ENCODE results near the gene SCN1B.
"Not testable (repeated sequence)": the region's sequence is repeated elsewhere in the genome, so short reads cannot be mapped to it uniquely, and the experiment has no call there.

Gene SCN1B

DNA sequence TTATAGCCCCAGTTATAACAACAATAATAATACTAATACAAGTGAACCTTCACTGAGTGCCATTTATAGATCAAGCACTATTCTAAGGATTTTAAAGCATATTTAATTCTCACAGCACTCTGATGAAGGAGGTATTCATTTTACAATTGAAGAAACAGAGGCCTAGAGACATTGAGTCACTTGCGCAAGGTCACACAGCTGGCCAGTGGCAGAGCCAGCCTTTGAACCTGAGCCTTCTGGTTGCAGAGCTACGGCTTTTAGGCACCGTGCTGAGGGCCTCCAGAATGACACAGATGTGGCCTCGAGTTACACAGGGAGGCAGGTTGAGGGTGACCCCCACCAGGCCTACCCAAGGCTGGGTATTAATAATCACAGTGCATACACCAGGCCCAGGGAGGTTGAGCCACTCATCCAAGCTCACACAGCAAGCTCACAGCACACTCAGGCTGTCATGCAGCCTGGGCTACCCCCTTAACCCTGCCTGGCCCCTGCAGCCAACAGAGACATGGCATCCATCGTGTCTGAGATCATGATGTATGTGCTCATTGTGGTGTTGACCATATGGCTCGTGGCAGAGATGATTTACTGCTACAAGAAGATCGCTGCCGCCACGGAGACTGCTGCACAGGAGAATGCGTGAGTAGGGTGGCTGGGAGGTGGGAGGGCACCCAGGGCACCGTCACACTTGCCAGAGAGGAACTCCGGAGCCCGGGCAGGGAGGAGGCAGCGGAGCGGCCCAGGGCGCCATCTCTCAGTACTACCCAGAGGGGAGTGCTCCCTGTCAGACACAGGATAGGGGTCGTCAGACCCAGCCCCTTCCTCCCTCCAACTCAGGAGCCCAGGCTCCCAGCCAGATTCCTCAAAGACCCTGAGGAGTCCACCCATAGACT is 8.6 kb downstream of the SCN1B start:
- DNase-seq = no peak

DNA sequence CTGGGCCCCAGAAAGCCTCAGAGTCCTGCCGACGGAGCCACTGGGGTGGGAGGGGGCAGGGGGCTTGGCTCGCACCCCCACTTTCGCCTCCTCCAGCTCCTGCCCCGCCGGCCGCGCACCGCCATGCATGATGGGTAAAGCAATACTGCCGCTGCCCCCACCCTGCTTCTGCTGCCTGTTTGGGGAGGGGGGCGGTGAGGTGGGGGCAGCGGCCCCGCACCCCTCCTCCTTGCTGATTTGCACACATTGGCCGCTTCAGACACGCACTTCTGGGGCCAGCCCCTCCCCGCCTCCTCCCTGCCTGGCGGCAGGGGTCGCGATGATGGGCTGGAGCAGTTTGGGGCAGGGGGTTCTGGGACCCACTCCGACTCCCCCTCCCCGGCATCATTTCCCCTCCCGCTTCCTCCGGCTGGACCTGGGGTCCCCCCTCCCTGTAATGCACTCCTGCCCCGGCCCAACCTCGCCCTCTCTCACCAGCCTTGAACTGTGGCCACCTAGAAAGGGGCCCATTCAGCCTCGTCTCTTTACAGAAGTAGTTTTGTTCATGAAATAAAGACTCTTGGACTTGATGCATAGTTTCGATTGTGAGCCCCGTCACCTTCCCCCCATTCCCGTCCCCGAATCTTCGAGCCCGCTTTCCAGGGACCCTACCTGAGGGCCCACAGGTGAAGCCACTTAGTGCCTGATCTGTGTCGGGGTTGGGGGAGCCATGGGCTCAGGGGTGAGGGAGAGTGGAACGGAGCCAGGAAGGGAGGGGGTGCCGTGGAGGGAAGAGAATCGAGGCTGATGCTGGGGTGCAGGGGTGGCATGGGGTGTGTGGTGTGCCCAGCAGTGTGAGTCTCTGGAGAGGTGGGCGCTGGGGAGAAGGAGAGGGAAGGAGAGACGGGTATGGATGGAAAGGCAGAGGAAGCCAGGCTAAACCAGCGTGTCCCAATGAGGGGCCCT is 9.9 kb downstream of the SCN1B start:
- no peak for DNase-seq

DNA sequence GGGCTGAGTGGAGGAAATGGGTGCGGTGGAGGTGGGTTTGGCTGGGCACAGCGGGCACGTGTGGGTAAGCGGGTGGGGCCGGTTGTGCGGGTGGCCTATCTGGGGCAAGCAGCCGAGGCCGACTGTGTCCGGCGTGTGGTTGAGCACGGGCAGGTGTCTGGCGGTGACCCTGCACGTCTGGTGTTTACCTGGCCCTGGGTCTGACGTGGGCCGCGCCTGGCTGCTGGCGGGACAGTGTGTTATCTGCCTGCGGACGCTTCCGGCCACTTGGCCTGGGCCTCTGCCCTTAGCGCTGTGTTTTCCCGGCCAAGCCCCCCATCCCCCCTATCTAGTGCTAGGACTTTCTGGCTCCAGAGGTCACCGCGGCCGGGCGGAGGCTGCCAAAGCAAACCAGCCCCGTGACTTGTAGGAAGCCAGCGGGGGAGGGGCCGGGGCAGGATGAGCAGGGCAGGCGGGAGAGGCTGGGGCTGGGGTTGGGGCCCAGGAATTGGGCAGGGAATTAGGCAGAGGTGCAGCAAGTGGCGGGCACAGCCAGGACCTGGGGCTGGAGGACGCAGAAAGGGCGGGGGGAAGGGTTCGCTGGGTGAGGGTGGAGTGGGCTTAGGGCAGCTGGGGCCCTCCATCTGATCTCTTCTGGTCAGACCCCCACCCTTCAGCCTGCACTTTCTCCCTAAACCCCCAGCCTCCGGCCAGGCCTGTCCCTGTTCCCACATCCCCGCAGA is 10.7 kb downstream of the SCN1B start:
- DNase-seq = no peak

DNA sequence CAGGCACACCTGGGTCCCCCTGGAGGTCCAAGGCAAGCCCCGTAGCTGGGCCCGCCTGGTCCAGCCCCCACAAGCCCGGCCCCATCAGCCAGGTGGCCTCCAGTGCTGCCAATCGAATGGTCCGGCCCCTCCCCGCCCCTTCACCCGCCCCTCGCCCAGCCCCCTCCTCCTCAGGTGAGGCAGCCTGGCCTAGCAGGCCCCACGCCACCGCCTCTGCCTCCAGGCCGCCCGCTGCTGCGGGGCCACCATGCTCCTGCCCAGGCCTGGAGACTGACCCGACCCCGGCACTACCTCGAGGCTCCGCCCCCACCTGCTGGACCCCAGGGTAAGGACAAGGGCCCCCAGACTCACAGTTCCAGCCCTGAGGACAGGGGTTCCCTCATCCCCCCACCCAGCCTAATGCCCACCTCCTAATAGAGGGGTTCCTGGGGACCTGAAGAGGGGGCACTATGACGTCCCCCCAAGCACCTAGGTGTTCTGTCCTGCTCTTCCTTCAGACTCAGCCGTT is 11.3 kb downstream of the SCN1B start, which contains the start of gene HPN:
Gene HPN (plus strand): TSS at position 174 of the 508 bp plus-strand sequence. CDS start 786 bp downstream, outside the sequence.
- no peak for DNase-seq

DNA sequence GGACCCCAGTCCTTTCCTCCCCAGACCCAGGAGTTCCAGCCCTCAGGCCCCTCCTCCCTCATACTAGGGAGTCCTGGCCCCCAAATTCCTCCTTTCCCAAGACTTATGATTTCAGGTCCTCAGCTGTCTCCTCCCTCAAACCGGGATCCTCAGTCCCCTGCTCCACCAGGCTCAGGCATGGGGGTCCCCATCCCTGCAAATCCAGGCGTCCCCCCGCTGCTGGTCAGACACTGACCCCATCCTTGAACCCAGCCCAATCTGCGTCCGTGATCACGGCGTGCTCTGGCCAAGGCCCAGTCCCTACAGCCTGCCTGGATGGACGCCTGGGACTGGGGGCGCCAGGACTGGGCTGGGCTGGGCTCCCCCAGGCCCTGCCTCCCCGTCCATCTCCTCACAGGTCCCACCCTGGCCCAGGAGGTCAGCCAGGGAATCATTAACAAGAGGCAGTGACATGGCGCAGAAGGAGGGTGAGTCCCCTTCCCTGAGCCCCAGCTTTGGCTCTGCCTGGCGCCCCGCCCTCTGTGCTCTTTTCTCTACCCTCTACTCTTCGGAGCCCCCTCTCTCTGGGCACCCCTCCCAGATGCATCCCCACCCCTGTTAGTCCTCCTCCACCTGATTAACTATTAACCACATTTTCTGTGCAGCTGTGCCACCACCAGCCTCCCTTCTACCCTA is 11.9 kb downstream of the SCN1B start:
- DNase-seq = no peak

DNA sequence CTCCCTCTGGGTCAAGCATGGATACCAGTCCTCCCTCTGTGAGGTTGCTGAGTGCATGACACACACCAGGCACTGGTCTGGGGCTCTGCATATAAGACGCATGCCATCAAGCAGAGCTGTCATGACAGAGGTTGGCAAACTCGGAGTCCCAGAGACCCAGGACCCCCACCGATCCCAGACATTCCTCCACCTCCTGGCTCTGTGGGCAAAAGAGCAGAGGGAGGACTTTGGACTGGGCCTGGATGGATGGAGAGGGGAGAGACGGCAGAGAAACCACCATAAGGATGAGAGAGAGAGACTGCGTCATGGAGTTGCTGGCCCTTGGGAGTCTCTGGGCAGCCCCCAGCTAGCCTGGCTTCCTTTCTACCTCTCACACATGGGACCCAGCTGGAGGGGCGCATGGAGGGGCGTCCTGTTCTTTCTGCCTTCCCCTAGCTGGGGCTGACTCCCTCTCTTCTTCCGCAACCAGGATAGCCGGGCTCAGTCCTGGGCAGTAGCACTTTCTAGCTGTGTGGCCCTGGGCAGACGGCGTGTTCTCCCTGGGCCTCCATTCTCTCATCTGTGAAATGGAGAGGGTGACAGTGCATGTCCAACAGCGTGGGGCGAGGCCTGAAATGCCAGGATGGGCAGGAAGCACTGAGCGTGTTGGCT is 12.8 kb downstream of the SCN1B start:
- DNase-seq = no peak

DNA sequence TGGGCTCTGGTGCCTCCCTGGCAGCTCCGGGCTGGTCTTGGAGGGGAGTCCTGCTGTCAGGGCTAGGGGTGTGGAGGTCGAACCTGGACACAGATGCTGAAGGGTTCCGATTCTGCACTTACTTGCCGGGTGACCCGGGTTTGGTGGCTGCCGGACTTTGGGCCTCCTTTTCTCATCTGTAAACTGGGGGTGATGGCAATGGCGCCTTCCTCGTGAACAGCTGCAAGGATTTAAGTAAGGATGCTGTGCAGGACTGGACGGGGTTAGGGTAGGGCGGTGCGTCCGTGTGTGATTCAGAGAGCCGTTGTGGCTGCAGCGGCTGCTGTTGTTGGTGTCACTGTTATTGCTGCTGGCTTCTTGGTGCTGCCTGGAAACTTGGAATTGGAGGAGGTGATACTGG is 13.6 kb downstream of the SCN1B start:
- DNase-seq = no peak

DNA sequence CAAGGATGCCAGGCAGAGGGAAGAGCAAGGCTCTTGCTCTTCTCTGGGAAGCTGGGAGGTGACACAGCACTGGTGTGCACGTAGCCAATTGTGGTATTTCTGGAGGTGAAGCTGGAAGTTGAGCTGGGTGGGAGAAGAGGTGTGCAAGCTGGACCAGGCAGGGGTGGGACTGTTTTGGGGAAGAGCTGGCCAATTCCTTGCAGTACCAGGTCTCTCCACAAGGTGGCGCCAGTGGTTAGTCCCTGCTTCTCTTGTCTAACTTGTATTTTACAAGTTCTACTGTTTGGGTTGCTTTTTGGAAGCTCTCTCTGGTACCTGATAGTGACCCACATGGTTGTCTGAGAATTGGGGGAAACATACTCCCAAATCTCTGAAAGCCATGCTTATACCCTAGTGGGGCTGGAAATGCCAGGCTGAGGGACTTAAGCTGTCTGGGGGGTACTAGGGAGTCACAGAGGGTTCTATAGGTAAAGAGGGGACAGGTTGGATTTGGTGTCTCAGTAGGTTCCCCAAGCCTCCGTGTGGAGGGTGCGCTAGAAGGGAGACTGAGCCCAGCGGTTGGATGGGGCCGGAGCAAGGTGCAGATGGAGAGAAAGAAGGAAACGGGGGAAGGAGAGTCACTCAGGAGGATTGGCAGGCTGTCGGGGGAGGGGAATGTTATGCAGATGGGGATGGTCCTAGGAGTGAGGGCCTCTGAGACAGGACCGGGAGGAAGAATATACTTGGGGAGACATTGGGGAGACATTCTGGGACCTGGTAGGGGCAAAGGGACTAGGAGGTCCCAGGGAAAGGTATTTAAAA is 14.2 kb downstream of the SCN1B start:
- peak; percentile 20 for DNase-seq

DNA sequence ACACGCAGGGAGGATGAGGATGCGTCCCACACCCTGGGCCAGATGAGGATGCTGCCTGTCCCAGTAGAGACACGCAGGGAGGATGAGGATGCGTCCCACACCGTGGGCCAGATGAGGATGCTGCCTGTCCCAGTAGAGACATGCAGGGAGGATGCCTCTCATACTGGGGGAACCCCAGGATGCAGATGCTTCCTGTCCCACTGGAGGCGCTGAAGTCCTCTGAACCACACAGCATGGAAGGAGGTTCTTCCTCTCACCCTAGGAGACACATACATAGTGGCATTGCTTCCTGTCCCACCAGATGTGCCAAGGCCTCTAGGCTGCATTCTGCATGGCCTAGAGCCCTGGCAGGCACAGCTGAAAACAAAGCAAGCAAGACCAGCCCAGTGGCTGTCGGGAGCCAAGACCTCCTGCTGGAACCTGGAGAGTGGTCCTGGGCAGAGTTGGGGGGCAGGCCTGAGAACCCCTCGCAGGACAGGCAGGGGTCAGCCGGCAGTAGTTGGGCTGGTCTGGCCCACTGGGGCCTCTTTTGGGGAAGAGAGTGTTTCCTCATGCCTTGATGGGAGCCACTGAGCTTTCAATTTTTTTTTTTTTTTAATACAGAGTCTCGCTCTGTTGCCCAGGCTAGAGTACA is 15.5 kb downstream of the SCN1B start:
- peak; percentile 36 for DNase-seq

DNA sequence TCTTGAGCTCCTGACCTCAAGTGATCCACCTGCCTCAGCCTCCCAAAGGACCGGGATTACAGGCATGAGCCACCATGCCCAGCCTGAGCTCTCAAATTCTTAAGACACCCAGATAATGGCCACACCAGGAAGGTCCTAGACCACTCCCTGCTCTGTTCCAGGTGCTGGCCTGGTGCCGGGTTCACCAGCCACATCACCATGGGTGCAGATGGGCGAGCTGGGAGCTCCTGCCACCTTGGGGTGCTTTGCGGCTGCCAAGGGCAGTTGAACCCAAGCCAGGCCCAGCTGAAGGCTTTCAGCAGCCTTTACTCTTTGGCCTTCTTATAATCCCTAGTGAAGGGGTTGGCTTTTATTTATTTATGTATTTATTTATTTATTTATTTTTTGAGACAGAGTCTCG is 16.2 kb downstream of the SCN1B start:
- no peak for DNase-seq

DNA sequence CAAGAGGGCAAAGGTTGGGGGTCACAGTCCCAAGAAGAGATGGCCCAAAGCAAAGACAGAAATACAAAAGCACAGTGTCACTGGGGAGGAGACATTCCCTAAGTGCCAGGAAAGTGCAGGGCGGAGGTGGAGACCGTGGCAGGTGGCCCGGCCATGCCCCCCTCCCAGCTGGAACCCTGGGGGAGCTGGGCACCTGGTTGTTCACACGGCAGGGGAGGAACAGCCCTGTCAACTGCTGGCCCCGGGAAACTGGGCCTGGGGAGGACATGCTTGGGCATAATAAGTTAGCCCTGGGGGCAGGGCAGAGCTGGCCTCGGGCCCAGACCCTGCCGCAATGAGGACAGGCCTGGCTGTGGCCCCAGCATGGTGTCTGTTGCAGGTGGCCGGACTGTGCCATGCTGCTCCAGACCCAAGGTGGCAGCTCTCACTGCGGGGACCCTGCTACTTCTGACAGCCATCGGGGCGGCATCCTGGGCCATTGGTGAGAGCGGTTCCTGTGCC is 18.7 kb downstream of the SCN1B start:
- DNase-seq = no peak

DNA sequence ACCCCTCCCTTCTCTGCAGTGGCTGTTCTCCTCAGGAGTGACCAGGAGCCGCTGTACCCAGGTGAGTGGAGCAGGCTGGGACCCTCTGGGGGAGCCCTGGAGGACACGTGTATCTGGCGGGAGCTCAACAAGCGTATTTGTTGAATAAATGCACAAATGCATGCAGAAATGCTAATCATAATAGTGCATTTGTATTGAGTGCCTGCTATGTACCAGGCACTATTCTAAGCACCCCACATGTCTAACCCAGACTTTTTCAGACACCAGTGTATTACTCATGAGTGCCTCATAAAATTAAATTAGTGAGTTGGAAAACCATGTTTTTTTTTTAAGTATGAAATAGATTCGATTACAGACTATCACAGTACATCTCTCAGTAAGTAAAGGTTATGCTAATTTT is 19.2 kb downstream of the SCN1B start:
- no peak for DNase-seq

DNA sequence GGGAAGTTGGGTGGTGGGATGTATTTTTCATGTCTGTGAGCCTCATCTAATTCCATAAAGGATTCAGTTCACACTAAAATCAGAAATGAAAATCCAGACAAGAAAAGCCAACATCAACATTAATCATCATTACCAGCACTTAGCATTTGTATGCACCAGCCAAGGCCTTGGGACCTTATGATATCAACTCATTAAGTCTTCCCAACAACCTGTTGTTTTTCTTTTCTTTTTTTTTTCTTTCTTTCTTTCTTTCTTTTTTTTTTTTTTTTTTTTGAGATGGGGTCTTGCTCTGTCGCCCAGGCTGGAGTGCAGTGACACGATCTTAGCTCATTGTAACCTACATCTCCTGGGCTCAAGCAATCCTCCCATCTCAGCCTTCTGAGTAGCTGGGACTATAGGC is 20.4 kb downstream of the SCN1B start:
- not testable (repeated sequence) for DNase-seq

DNA sequence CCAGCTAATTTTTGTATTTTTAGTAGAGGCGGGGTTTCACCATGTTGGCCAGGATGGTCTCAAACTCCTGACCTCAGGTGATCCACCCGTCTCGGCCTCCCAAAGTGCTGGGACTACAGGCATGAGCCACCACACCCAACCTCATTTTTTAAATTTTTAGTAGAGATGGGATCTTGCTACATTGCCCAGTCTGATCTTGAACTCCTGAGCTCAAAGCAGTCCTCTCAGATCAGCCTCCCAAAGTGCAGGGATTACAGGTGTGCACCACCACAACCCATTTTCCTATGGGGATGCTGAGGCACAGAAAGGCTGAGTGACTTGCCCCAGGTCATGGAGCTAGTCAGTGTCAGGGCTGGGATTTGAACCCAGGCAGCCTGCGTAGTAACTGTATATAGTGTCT is 21.0 kb downstream of the SCN1B start:
- DNase-seq = not testable (repeated sequence)

DNA sequence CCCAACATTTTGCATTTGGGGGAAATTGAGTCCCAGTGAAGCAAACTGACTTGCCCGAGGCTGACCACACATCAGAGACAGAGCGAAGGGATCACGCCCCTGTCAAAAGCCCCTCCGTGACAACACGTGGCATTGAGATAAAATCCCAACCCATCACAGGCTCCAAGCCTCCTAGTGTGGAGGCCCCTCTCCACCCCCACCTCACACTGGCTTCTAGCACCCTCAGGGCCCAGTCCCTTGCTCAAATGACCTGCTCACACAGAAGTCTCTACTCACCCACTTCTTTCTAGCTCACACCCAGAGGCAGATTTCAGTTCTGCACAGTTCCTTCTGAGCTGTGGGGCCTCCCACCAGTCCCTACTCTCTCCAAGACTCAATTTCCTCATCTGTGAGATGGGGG is 21.5 kb downstream of the SCN1B start:
- DNase-seq = no peak

DNA sequence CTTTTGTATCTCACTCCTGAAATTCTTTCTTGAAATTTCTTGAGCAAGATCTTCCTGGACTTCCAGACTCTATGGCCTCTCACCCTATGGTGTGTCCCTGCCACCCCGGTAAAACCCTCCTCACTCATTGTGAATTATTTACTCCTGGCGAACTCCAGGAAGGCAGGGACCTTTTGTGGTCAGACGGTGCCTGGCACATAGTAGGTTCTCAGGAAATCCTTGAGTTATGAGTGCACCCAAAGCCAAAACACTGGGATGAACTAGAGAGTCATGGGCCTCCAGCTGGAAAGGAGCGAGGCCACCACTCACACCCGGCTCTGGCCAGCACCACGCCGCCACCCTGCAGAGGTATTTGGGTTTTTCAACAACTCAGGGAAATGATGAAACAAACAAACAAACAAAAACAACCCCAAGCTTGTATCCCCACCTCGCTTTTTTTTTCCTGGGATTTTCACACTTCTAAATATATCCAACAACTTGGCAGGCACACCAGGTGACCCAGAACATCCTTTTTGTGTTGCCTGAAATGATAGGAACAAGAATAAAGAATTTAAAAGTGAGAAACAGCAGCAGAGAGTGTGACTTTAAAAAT is 22.4 kb downstream of the SCN1B start:
- DNase-seq = no peak

DNA sequence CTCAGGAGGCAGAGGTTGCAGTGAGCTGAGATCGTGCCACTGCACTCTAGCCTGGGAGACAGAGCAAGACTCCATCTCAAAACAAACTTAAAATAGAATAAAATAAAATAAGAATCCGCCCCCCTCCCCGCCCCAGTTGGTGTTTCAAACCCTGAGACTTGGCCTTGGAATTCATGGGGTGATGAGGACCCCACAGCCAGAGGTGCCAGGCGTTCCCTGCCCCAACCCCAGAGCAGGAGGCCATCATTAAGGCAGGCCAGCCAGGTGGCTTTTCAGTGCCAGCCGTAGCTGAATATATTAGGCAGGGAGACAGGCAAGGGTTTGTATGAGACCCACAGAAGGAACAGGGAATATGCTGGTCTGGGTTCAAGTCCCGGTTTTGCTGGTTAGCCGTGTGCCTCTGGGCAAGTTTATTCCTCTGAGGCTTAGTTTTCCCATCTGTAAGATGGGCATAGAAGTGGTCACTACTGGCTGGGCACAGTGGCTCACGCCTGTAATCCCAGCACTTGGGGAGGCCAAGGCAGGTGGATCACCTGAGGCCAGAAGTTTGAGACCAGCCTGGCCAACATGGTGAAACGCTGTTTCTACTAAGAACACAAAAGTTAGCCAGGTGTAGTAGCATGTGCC is 23.5 kb downstream of the SCN1B start:
- DNase-seq = no peak

DNA sequence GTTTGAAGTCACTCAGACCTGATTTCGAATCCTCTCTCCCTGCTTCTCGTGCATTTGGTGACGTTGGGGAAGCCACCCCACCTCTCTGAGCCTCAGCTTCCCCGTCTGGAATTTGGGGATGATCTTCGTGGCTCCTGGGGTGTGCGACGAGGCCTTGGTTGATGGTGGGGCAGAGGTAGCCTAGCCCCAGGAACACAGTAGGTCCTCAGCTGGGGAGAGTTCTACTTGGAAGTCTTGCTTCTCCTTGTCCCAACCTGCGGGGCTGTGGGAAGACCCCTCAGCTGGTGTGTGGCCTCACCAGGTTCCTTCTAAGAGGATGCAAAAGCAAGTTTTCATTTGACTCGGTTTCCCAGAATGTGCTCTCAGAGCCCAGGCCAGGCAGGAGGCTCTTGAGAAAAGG is 24.4 kb downstream of the SCN1B start:
- DNase-seq = no peak

DNA sequence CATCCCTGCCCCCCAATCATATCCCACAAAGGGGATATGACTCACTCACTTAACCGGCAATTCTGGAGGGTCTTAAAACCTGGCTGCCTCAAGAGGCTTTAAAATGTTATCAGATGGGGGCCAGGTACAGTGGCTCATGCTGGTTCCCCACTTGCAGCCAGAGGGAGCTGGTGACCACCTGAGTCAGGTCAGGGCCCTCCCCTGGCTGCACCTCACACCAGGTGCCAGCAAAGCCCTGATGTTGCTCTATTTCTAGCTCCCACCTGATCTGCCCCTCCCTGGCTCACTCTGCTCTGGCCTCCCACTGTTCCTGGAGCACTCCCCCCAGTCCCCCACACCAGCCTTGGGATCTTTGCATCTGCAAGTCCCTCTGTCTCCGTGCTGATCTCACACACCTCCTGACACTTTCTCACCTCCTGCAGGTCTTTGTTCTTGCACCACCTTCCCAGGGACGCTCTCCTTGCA is 25.5 kb downstream of the SCN1B start:
- DNase-seq = no peak
